Measurements from ENCODE around the gene GFAP.

The GFAP gene

GRCh38 chr17:44894642-44895041 lies 20.7 kb downstream of the GFAP start:
- no peak for DNase-seq

- no peak for DNase-seq
Observed at GRCh38 chr17:44892250-44892649, 23.1 kb downstream of the GFAP start.

GRCh38 chr17:44889003-44889402 lies 26.3 kb downstream of the GFAP start:
- no peak for DNase-seq

- DNase-seq: no peak
Observed at GRCh38 chr17:44887971-44888954, 27.0 kb downstream of the GFAP start.

- no peak for DNase-seq
Observed at GRCh38 chr17:44887016-44887415, 28.3 kb downstream of the GFAP start.

- no peak for DNase-seq
Observed at GRCh38 chr17:44884941-44885340, 30.4 kb downstream of the GFAP start.

GRCh38 chr17:44881145-44881544 lies 34.2 kb downstream of the GFAP start:
- DNase-seq: no peak

- DNase-seq: no peak
Observed at GRCh38 chr17:44880062-44880461, 35.2 kb downstream of the GFAP start.

- no peak for DNase-seq
Observed at GRCh38 chr17:44879376-44879775, 35.9 kb downstream of the GFAP start.

- DNase-seq: no peak
Observed at GRCh38 chr17:44878627-44879221, 36.6 kb downstream of the GFAP start.

- DNase-seq: no peak
Observed at GRCh38 chr17:44877121-44877520, 38.2 kb downstream of the GFAP start.

- no peak for DNase-seq
Observed at GRCh38 chr17:44875761-44876160, 39.5 kb downstream of the GFAP start.

GRCh38 chr17:44872131-44872768 lies 43.0 kb downstream of the GFAP start:
- DNase-seq: peak; percentile 21

- DNase-seq: no peak
Observed at GRCh38 chr17:44871556-44871955, 43.7 kb downstream of the GFAP start.

- DNase-seq: no peak
Observed at GRCh38 chr17:44867841-44868240, 47.5 kb downstream of the GFAP start.

- DNase-seq: no peak
Observed at GRCh38 chr17:44865931-44866330, 49.4 kb downstream of the GFAP start.

GRCh38 chr17:44865231-44865660 lies 50.1 kb downstream of the GFAP start:
- DNase-seq: peak; percentile 54

GRCh38 chr17:44864831-44865230 lies 50.5 kb downstream of the GFAP start:
- no peak for DNase-seq

- no peak for DNase-seq
Observed at GRCh38 chr17:44863061-44863918, 52.0 kb downstream of the GFAP start.

- no peak for DNase-seq
Observed at GRCh38 chr17:44862278-44862914, 52.9 kb downstream of the GFAP start.

- DNase-seq: no peak
Observed at GRCh38 chr17:44859701-44860100, 55.6 kb downstream of the GFAP start.

GRCh38 chr17:44854192-44854591 lies 61.1 kb downstream of the GFAP start:
- DNase-seq: no peak
